Thymus (tissue), 11 donors: ENCODE measurements around the gene GPR4. TPM values are rescaled to one million over a fixed set of nuclear protein-coding genes. Genes with fewer than 3 reads are reported as not detected.

Experiments
- DNase-seq, 9 donors: peaks; one replicate each; pipeline ENCODE4 v3.0.0-alpha.2; 2013; ENCODE audit warnings: low spot score in 9 of 9, low read depth in 6 of 9, missing footprints in 1 of 9
- H3K27ac ChIP-seq, 2 donors: one replicate each; pipeline ENCODE4 v1.5.1; 2013; ENCODE audit warnings: control low read depth in 1 of 2, low read depth in 1 of 2, low read length in 1 of 2, mild to moderate bottlenecking in 1 of 2, moderate library complexity in 1 of 2
- H3K27me3 ChIP-seq, 2 donors: one replicate each; pipeline ENCODE4 v1.5.1; 2013; ENCODE audit warnings: low read length in 1 of 2; ENCODE audit not compliant: control insufficient read depth in 2 of 2, insufficient read depth in 1 of 2
- H3K36me3 ChIP-seq, 2 donors: one replicate each; pipeline ENCODE4 v1.5.1; 2013; ENCODE audit warnings: low read length in 1 of 2, mild to moderate bottlenecking in 1 of 2, moderate library complexity in 1 of 2; ENCODE audit not compliant: control insufficient read depth in 2 of 2, insufficient read depth in 2 of 2
- H3K4me1 ChIP-seq, 2 donors: one replicate each; pipeline ENCODE4 v1.5.1; 2013; ENCODE audit warnings: low read length in 2 of 2; ENCODE audit not compliant: control insufficient read depth in 2 of 2, insufficient read depth in 2 of 2
- H3K4me3 ChIP-seq, 2 donors: one replicate each; pipeline ENCODE4 v1.5.1; 2013; ENCODE audit warnings: low read length in 2 of 2, control low read depth in 1 of 2, mild to moderate bottlenecking in 1 of 2
- H3K9me3 ChIP-seq, 2 donors: one replicate each; pipeline ENCODE4 v1.5.1; 2013; ENCODE audit warnings: low read length in 1 of 2, mild to moderate bottlenecking in 1 of 2; ENCODE audit not compliant: control insufficient read depth in 2 of 2, insufficient read depth in 1 of 2
- WGBS: extraction: QIAGEN DNeasy Blood & Tissue Kit; methylation state at CpG from one replicate; pipeline ENCODE4 v1.1.7; 2013; 5-methylcytosine and 5-hydroxymethylcytosine counted together
- polyA plus RNA-seq: library from polyadenylated mRNA; stranded (reverse); fragments of 200-250 nt; gene quantifications from one replicate; pipeline ENCODE4 v1.2.3, GENCODE V29; 2013
- total RNA-seq: library from RNA; stranded (reverse); fragments of 120-200 nt; gene quantifications from one replicate; pipeline ENCODE4 v1.2.4, GENCODE V29; 2013
- donor health status: healthy.

GPR4 gene
- total and polyA plus RNA-seq, 2 donors: 0.09 to 1.3 TPM

DNA sequence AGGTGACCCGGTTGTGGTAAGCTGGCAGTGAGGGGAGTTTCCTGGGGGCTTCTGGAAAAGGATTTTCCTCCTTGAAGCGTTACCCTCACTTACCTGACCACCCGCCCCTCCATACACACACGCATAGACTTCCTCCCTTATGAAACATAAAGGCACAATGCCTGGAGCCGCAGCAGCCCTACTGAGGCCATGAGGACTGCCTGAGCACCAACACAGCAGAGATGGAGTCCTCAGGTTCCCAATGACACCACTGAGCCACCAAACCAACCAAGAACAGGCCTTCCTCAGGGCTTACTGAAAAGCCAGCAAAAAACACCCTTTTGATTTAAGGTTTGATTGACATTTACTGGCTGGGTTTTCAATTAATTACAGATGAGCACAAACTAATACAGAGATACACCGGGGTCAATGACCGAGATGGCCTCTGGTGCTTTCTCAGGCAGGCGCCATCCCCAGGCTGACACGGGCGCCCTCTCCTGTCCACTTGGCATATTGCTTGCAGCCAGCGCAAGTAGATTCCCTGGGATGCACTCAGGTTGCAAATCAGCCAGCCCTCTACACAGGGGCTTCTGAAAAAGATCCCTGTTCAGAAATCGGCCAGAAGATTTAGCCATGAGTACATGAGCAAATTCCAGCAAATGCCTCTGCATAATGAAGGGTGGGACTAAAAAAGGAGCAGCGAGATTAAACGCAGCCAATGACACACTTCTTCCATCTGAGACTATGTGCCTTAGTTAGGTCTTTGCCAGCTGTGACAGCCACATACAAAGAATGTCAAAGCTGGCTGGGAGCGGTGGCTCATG lies 32.2 kb downstream of the GPR4 start:
- WGBS: 80% methylated on average over 15 of the region's 15 CpGs
- Histone ChIP-seq H3K27me3 (no peaks in the 10 kb centered on the region), H3K27ac (no peak overlapping the region), H3K4me1 (no peaks in the 10 kb centered on the region), H3K9me3 (no peaks in the 10 kb centered on the region), H3K36me3 (peaks cover 5 to 8% of the 10 kb centered on the region in 2 donors), H3K4me3 (no peak overlapping the region)
- DNase-seq: peak in 3 of 9 donors; percentile 15 to 49 (median 28)

DNA sequence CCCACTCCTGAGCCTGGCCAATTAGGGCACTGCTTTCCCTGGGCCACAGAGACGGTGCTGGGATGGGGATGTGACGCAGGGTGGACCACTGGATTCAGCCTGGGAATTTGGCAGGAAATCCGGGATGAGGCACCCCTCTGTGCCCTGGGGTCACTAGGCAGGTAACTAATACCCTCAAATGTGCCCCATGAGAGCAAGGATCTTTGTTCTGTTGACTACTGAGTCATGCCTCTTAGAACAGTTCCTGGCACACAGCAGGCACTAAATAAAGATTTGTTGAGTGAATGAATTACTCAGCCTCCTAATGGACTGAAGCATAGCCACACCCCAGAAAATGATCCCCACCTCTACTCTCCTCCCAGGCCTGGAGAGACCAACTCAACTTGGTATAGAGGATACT lies 33.3 kb downstream of the GPR4 start:
- WGBS: 97% methylated on average over 3 of the region's 3 CpGs
- no peak overlapping the region for H3K4me3 ChIP-seq
- H3K27me3 ChIP-seq: no peaks in the 10 kb centered on the region
- no peaks in the 10 kb centered on the region for H3K9me3 ChIP-seq
- no peak for DNase-seq
- H3K27ac ChIP-seq: no peak overlapping the region
- H3K4me1 ChIP-seq: peaks cover 9% of the 10 kb centered on the region in 2 donors
- peaks cover 5 to 8% of the 10 kb centered on the region in 2 donors for H3K36me3 ChIP-seq

DNA sequence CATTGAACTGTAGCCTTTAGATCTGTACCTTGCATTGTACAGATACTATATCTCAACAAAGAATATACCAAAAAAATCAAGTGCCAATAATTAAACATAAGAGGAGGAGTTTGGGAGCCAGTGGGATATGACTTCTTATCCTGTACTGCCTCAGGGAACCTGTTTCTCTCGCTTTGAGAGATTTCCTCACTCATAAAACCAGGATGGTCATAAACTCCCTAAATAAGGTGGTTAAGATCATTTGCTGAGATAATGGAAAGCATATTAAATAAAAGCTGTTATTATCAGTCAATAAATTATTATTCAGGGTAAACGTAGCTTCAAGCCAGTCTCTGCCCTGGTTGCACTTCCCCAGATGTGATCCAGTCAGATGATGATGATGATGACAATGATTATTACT lies 34.4 kb downstream of the GPR4 start:
- Histone ChIP-seq H3K27ac (no peak overlapping the region), H3K27me3 (no peaks in the 10 kb centered on the region), H3K4me1 (peaks cover 17 to 20% of the 10 kb centered on the region in 2 donors), H3K4me3 (no peak overlapping the region), H3K9me3 (no peaks in the 10 kb centered on the region), H3K36me3 (peaks cover 2 to 8% of the 10 kb centered on the region in 2 donors)
- WGBS: over 99% methylated on average over 2 of the region's 2 CpGs
- no peak for DNase-seq

DNA sequence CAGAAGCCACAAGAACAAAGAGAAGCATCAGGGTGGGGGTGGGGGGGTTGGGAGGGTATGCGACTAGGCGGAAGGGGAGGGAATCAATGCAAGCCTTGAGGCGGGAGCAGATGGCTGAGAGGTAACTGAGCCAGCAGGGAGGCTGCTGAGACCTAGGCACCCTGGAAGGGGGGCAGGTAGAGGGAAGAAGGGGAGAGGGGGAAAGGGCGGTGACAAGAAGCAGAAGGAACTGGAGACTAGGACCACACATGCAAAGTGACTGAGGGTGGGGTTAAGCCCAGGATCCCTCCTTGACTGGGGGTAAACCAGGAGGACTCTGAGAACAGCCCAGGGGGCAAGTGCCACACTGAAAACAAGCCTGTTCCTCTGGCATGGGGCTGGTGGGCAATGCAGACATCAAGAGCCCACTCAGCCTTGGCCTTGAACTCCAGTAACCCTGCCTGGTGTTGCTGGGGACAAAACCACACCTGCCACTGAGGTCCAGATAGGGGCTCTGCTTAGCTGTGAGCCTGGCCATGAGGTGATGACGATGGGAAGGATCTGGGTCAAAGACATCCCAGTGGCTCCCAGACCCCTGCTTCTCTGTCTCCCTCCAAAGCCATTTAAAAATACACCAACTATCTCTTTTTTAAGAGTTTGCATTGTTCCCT lies 37.8 kb downstream of the GPR4 start:
- WGBS: 48% methylated on average over 5 of the region's 5 CpGs
- Histone ChIP-seq H3K4me1 (peaks cover 21 to 28% of the 10 kb centered on the region in 2 donors), H3K27ac (peak overlapping the region; percentile 37 to 97), H3K4me3 (peak overlapping the region in 1 of 2 donors; percentile 6), H3K36me3 (no peaks in the 10 kb centered on the region), H3K27me3 (no peaks in the 10 kb centered on the region), H3K9me3 (no peaks in the 10 kb centered on the region)
- DNase-seq: peak in 1 of 9 donors; percentile 26

DNA sequence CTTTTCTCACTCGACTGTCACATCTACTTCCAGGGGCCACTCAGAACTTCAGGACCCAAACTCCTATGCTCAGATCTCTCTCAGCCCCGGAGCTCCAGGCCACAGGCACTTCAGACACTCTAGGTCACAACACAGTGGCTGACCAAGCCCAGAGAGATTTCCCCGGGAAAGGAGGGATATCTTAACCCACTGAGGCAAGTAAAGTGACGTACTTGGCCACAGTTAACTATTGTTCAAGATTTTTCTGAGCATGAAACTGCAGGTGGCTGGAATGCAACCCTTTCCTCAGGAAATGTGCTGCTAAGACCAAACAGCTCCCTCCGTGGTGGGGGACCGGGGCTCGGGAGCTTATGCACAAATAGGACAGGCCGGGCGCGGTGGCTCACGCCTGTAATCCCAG lies 41.3 kb downstream of the GPR4 start:
- H3K4me3 ChIP-seq: no peak overlapping the region
- H3K4me1 ChIP-seq: peaks cover 21 to 31% of the 10 kb centered on the region in 2 donors
- 95% methylated on average over 11 of the region's 11 CpGs for WGBS
- H3K36me3 ChIP-seq: peaks cover 0 to 6% of the 10 kb centered on the region in 2 donors
- H3K9me3 ChIP-seq: no peaks in the 10 kb centered on the region
- no peaks in the 10 kb centered on the region for H3K27me3 ChIP-seq
- DNase-seq: no peak
- H3K27ac ChIP-seq: no peak overlapping the region

DNA sequence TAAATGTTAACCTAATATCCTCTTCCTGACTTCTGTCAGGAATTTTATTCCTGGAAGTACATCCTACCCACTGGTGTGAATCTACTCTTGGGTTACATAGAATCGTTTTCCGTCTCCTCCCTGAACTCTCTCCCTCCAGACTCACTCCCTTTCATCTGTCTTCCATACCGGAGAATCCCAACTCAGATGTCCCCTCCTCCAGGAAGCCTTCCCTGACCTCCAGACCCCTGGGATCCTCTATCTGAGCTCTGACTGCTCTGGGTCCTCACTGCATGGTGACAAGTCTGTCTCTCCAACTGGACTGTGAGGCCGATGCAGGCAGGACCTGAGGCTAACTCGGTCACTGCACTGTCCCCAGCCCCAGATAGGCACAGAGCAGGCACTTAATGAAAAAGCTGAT lies 42.0 kb downstream of the GPR4 start:
- Histone ChIP-seq H3K27ac (no peak overlapping the region), H3K36me3 (peaks cover 0 to 6% of the 10 kb centered on the region in 2 donors), H3K4me3 (no peak overlapping the region), H3K27me3 (no peaks in the 10 kb centered on the region), H3K9me3 (no peaks in the 10 kb centered on the region), H3K4me1 (peaks cover 21 to 31% of the 10 kb centered on the region in 2 donors)
- 97% methylated on average over 5 of the region's 5 CpGs for WGBS
- no peak for DNase-seq

DNA sequence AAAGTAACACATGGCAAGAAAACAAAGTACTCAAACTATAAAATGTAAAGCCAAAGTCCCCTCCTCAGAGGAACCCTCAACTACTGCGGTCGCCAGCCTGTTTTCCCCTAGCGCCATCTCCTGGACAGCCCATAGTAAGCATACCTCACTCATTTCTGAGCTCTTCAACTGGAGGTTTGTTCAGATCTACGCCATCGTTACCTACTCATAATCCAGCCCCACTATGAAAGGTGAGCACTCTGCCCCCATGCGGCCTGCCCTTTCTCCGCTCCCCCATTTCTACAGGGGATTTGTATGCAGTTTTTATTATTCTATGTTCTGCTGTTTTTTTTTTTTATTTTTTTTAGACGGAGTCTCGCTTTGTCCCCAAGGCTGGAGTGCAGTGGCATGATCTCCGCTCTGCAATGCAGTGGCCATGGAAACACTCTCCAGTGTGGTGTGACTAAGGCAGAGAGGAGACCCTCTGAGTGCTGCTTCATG lies 43.6 kb downstream of the GPR4 start:
- 33% methylated on average over 10 of the region's 10 CpGs for WGBS
- peaks cover under 1 to 10% of the 10 kb centered on the region in 2 donors for H3K36me3 ChIP-seq
- peaks cover 9 to 19% of the 10 kb centered on the region in 2 donors for H3K4me1 ChIP-seq
- DNase-seq: peak; percentile 49 to 89 (median 69)
- no peaks in the 10 kb centered on the region for H3K9me3 ChIP-seq
- no peak overlapping the region for H3K27ac ChIP-seq
- H3K4me3 ChIP-seq: no peak overlapping the region
- H3K27me3 ChIP-seq: no peaks in the 10 kb centered on the region

DNA sequence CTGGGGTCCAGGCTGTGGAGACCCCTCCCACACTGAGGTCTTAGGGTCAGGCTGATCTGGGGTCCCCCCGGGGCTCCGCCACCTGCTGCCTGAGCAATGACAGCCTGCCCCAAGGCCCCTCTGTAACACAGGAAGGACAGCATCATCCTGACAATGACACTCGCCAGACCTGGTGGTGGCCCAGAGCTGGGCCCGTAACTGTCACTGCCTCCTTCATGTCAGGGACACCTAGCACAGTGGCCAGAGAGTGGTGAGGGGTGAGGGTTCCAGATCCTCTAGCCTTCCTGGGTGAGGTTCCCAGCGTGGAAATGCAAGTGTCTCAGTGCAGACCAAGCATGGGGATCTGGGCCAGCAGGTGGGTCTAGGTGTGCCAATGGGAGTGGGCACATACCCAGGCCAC lies 45.2 kb downstream of the GPR4 start:
- Histone ChIP-seq H3K36me3 (peaks cover 6 to 17% of the 10 kb centered on the region in 2 donors), H3K27me3 (no peaks in the 10 kb centered on the region), H3K27ac (no peak overlapping the region), H3K9me3 (no peaks in the 10 kb centered on the region), H3K4me3 (no peak overlapping the region), H3K4me1 (peaks cover 0 to 3% of the 10 kb centered on the region in 2 donors)
- no peak for DNase-seq
- 97% methylated on average over 5 of the region's 5 CpGs for whole genome bisulfite sequencing

DNA sequence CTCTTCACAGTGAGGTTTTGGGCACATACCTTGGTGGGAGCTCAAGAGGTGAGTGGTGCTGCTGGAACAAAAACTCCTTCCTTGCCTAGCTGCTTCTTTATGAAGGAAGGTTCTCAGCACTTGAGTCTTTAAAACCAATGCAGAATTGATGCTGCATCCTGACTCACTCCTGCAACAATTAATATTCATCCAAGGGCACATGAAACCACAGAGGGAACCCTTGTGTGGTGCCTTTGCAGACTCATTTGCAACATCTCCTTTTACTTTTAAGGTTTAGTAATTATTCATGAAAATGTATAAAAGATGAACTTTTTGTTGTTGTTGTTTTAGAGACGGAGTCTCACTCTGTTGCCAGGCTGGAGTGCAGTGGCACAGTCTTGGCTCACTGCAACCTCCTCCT lies 47.5 kb downstream of the GPR4 start:
- H3K4me1 ChIP-seq: peaks cover 0 to 3% of the 10 kb centered on the region in 2 donors
- no peak overlapping the region for H3K4me3 ChIP-seq
- DNase-seq: no peak
- no peak overlapping the region for H3K27ac ChIP-seq
- H3K36me3 ChIP-seq: peaks cover 6 to 17% of the 10 kb centered on the region in 2 donors
- H3K9me3 ChIP-seq: no peaks in the 10 kb centered on the region
- WGBS: 96% methylated on average over 1 of the region's 1 CpG
- no peaks in the 10 kb centered on the region for H3K27me3 ChIP-seq
